CD4-positive, alpha-beta T cell (primary cell): ENCODE data around the gene NDEL1. TPM values are rescaled to one million over a fixed set of nuclear protein-coding genes. Genes with fewer than 3 reads are reported as not detected.

Experiments
- ATAC-seq: fragments of 200-7000 bp; cut with Tn5 transposase; one replicate; pipeline ENCODE4 v1.10.0; 2022; ENCODE audit warnings: mild to moderate bottlenecking; ENCODE audit not compliant: poor library complexity
- CTCF ChIA-PET: fragments of 350-600 bp; sonication (Branson Sonifier 250); formaldehyde crosslinking; loops from one replicate; lab custom pipeline; 2021; ENCODE audit warnings: antibody characterized with exemption, inconsistent platforms; lab: Charles Lee
- POLR2A ChIA-PET: fragments of 350-600 bp; sonication (Branson Sonifier 250); formaldehyde crosslinking; loops from one replicate; lab custom pipeline; 2021; ENCODE audit warnings: antibody characterized with exemption, inconsistent platforms; lab: Charles Lee
- DNase-seq, 14 experiments: peaks; one replicate each; pipeline ENCODE4 v3.0.0-alpha.2; 2013 to 2020; ENCODE audit warnings: mixed read lengths in 2 of 14
- H3K27ac ChIP-seq, 2 donors: one replicate each; pipeline versions ENCODE4 v1.5.1 to v1.7.0; 2013; ENCODE audit warnings: low read length in 2 of 2, low read depth in 1 of 2, mild to moderate bottlenecking in 1 of 2
- H3K27me3 ChIP-seq, 2 experiments: 1 replicate in 1 of 2; 2 replicates in 1 of 2; pipeline versions ENCODE4 v1.6.1 to v1.7.0; 2013; ENCODE audit warnings: low read length in 2 of 2, control low read depth in 1 of 2, mild to moderate bottlenecking in 1 of 2, moderate library complexity in 1 of 2; ENCODE audit not compliant: insufficient read depth in 2 of 2, control insufficient read depth in 1 of 2
- H3K36me3 ChIP-seq: one replicate; pipeline ENCODE4 v1.6.1; 2013; ENCODE audit warnings: low read length, control low read depth; ENCODE audit not compliant: insufficient read depth
- H3K4me1 ChIP-seq: one replicate; pipeline ENCODE4 v1.6.1; 2013; ENCODE audit warnings: low read length, control low read depth; ENCODE audit not compliant: insufficient read depth
- H3K4me3 ChIP-seq: one replicate; pipeline ENCODE4 v1.5.1; 2013; ENCODE audit warnings: mild to moderate bottlenecking, low read length, moderate library complexity
- H3K9me3 ChIP-seq, 2 experiments: 1 replicate in 1 of 2; 2 replicates in 1 of 2; pipeline versions ENCODE4 v1.6.1 to v1.7.0; 2013; ENCODE audit warnings: low read length in 2 of 2, mild to moderate bottlenecking in 2 of 2, control low read depth in 1 of 2, moderate library complexity in 1 of 2; ENCODE audit not compliant: control insufficient read depth in 1 of 2, insufficient read depth in 1 of 2
- H3K27ac Mint-ChIP-seq: one replicate; pipeline ENCODE4 v1.8.0; 2020; ENCODE audit warnings: mixed read lengths
- H3K27me3 Mint-ChIP-seq: one replicate; pipeline ENCODE4 v1.8.0; 2021; ENCODE audit warnings: mixed read lengths
- H3K36me3 Mint-ChIP-seq: one replicate; pipeline ENCODE4 v1.8.0; 2021; ENCODE audit warnings: low read depth, mixed read lengths
- H3K4me1 Mint-ChIP-seq: one replicate; pipeline ENCODE4 v1.8.0; 2021; ENCODE audit warnings: low read depth, mixed read lengths
- H3K4me3 Mint-ChIP-seq: one replicate; pipeline ENCODE4 v1.8.0; 2020; ENCODE audit warnings: mild to moderate bottlenecking, mixed read lengths
- H3K9me3 Mint-ChIP-seq: one replicate; pipeline ENCODE4 v1.8.0; 2020; ENCODE audit warnings: mixed read lengths
- CTCF ChIP-seq: fragments of 200-600 bp; IDR thresholded peaks from one replicate; pipeline ENCODE4 v1.8.0; 2022; ENCODE audit warnings: antibody characterized with exemption, mild to moderate bottlenecking
- intact Hi-C, 2 experiments: fragments of 100-400 bp; cut with DNase I in 1 of 2; cut with micrococcal nuclease in 1 of 2; formaldehyde crosslinking; loops; one replicate each; pipeline versions ENCODE4 v1.15.1 to v1.9.0; 2023 to 2025; cut with DNase I, micrococcal nuclease
- total RNA-seq, 174 experiments: library from RNA in 2 of 174; stranded (reverse) in 2 of 174; gene quantifications; one replicate each; pipeline ENCODE4 v1.2.3 and lab custom pipeline; 2021 to 2026

NDEL1 gene
- total RNA-seq, 2 experiments from 2014 or later, result 300 to 313 TPM

GRCh38 chr17:8464941-8465340 lies 29.3 kb downstream of the NDEL1 start:
- peaks cover 85% of the 10 kb centered on the region for H3K36me3 ChIP-seq
- H3K9me3 ChIP-seq, result no peaks in the 10 kb centered on the region
- Mint-ChIP-seq H3K27me3 (no peaks in the 10 kb centered on the region), H3K4me1 (peaks cover 17% of the 10 kb centered on the region), H3K4me3 (no peak overlapping the region), H3K27ac (no peak overlapping the region), H3K9me3 (no peaks in the 10 kb centered on the region), H3K36me3 (peaks cover 98% of the 10 kb centered on the region)
- ChIA-PET CTCF (no interaction called here), POLR2A (no interaction called here)
- H3K27me3 ChIP-seq, result no peaks in the 10 kb centered on the region
- H3K27ac ChIP-seq, result no peak overlapping the region
- no peak for ATAC-seq
- H3K4me1 ChIP-seq, result peaks cover 2% of the 10 kb centered on the region
- no peak overlapping the region for H3K4me3 ChIP-seq
- TF ChIP-seq CTCF, result no peak
- intact Hi-C loops, result no loop called here
- DNase-seq, result no peak

GRCh38 chr17:8465356-8465755 lies 29.7 kb downstream of the NDEL1 start:
- CTCF ChIA-PET, result no interaction called here
- peaks cover 98% of the 10 kb centered on the region for H3K36me3 Mint-ChIP-seq
- no peak overlapping the region for H3K27ac Mint-ChIP-seq

GRCh38 chr17:8465759-8466158 lies 30.1 kb downstream of the NDEL1 start:
- Mint-ChIP-seq H3K27me3 (no peaks in the 10 kb centered on the region), H3K4me1 (peaks cover 17% of the 10 kb centered on the region), H3K36me3 (peaks cover 95% of the 10 kb centered on the region), H3K27ac (no peak overlapping the region), H3K9me3 (no peaks in the 10 kb centered on the region), H3K4me3 (no peak overlapping the region)
- Histone ChIP-seq H3K4me1 (peaks cover 2% of the 10 kb centered on the region), H3K36me3 (peaks cover 81% of the 10 kb centered on the region), H3K27me3 (no peaks in the 10 kb centered on the region), H3K4me3 (no peak overlapping the region), H3K27ac (no peak overlapping the region), H3K9me3 (no peaks in the 10 kb centered on the region)
- ChIA-PET POLR2A (no interaction called here), CTCF (no interaction called here)
- ATAC-seq (no peak), DNase-seq (no peak)
- intact Hi-C loops, result no loop called here
- no peak for TF ChIP-seq CTCF

More at GRCh38 chr17:8465356-8465755, 29.7 kb downstream of the NDEL1 start:
- intact Hi-C loops, result no loop called here
- Histone ChIP-seq H3K27ac (no peak overlapping the region), H3K36me3 (peaks cover 85% of the 10 kb centered on the region), H3K4me1 (peaks cover 2% of the 10 kb centered on the region), H3K4me3 (no peak overlapping the region), H3K27me3 (no peaks in the 10 kb centered on the region), H3K9me3 (no peaks in the 10 kb centered on the region)
- no peak for TF ChIP-seq CTCF
- Mint-ChIP-seq H3K27me3 (no peaks in the 10 kb centered on the region), H3K4me1 (peaks cover 17% of the 10 kb centered on the region), H3K4me3 (no peak overlapping the region), H3K9me3 (no peaks in the 10 kb centered on the region)
- POLR2A ChIA-PET, result no interaction called here
- DNase-seq (no peak), ATAC-seq (no peak)
